ENCODE results near the gene NINJ1. TPM values are rescaled to one million over a fixed set of nuclear protein-coding genes. Genes with fewer than 3 reads are reported as not detected.

The NINJ1 gene
- total and polyA plus RNA-seq, 2 of the 8 experiments (the other 6 are each of a cell fraction or from before 2014, with no cell fraction given) = 28.2 to 65.6 TPM

DNA sequence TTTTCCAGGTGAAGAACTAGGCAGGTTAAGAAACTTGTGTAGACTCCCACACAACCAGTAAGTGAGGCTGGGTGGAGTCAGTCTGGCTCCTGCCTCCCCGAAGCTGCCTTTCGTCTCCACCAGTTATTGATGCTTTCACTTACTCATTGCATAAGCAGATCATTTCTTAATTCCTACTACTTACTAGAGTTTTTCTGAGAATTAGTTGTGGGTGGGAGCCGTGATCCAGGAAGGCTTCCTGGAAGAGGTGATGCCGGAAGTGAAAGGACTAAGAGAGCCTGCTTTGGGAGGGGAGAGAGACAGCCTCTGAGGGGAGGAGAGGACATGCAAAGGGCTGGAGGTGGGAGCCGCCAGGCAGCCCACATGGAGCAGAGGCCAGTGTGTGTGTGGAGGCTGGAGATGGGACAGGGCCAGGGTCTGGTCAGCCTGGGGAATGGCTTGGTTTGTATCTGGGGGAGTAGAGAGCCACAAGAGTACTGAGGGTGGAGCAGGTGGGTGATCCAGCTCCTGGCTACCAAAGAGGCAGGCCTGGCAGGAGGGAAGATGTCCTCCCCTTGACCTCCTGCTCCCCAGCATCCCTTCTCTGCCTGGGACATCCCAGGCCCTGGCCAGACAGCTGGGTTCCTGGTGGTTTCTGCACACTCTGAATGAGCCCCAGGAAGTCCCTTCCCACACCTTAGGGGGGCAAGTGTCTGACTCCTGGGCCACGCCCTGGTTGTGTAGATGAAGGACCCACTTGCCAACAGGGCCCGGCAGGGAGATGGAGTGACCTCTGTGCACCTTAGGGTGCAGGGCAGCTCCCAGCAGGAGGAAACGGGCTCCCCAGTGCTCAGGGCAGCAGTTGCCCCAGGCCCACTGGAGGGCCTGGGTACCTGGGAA, 50.2 kb downstream of the NINJ1 start:
- H4K20me1 ChIP-seq (replicated peaks in 1 of 2; ENCODE audit: control insufficient read depth in 1 of 2, insufficient read depth in 2 of 2, low read length in 2 of 2) = no peaks in the 10 kb centered on the region
- ChIA-PET CTCF (ENCODE audit: partially characterized antibody) (interaction anchor here (1.4 to 2.5 kb wide), 2 partner anchors 25 to 47 kb away, joined by 3 to 10 read pairs; no protein-coding TSS in a partner anchor), POLR2A (ENCODE audit: partially characterized antibody) (no interaction called here)
- no peaks in the 10 kb centered on the region; a peak in 1 of 7 replicates for H3K4me1 ChIP-seq (replicated peaks in 1 of 4; ENCODE audit: control insufficient read depth in 3 of 4, insufficient read depth in 4 of 4, low read length in 3 of 4)
- no peak overlapping the region for H2BK15ac ChIP-seq (ENCODE audit: low read length)
- H3K27me3 ChIP-seq (replicated peaks in 1 of 4; ENCODE audit: control insufficient read depth in 3 of 4, extremely low read depth in 1 of 4, insufficient read depth in 3 of 4, low read length in 3 of 4) = no peaks in the 10 kb centered on the region
- no peaks in the 10 kb centered on the region for H3K23me2 ChIP-seq (ENCODE audit: low read depth, low read length)
- no peak overlapping the region for H4K91ac ChIP-seq (replicated peaks; ENCODE audit: insufficient read length, low read length)
- H3K4me2 ChIP-seq (ENCODE audit: insufficient read depth in 1 of 2, low read depth in 2 of 2, low read length in 2 of 2) = no peak overlapping the region
- H2AK5ac ChIP-seq (ENCODE audit: low read depth, low read length) = no peak overlapping the region
- H2BK12ac ChIP-seq (ENCODE audit: low read depth, low read length) = no peak overlapping the region
- no peak overlapping the region for H2BK120ac ChIP-seq (replicated peaks; ENCODE audit: low read depth, low read length)
- H3K56ac ChIP-seq (replicated peaks; ENCODE audit: insufficient read length, low read depth, low read length) = no peak overlapping the region
- no peaks in the 10 kb centered on the region for H3K79me1 ChIP-seq (ENCODE audit: low read depth, low read length)
- H3K14ac ChIP-seq (ENCODE audit: insufficient read length) = no peak overlapping the region
- peaks cover 4% of the 10 kb centered on the region in 2 experiments; a peak in 1 of 4 replicates for H3K9me3 ChIP-seq (ENCODE audit: insufficient read depth in 2 of 2, low read depth in 1 of 2, low read length in 1 of 2)
- whole genome bisulfite sequencing, 2 experiments (ENCODE audit: extremely low coverage in 1 of 2, insufficient coverage in 1 of 2, insufficient read length in 1 of 2, insufficient replicate concordance in 2 of 2, low coverage in 1 of 2, low lambda C conversion rate in 2 of 2, missing lambda C conversion rate in 1 of 2) = 87% methylated on average over 8 of the region's 8 CpGs; no CpG with 5 or more reads in 1 of the 2 experiments
- H3K27ac ChIP-seq (ENCODE audit: low read depth, low read length) = no peak overlapping the region
- 0 out of 2 replicates have a peak overlapping the region, but pooled peaks have one; percentile 57 for H4K8ac ChIP-seq (ENCODE audit: extremely low read depth, insufficient read depth, low read length)
- DNase-seq (ENCODE audit: low read depth in 1 of 2, low spot score in 2 of 2) (no peak), FAIRE-seq (no peak)
- no peak overlapping the region for H4K5ac ChIP-seq (ENCODE audit: insufficient read length, low read depth, low read length)
- no peak overlapping the region for H2BK5ac ChIP-seq (ENCODE audit: low read depth, low read length)
- H3K23ac ChIP-seq (ENCODE audit: insufficient read length) = no peak overlapping the region
- H3K4ac ChIP-seq (replicated peaks; ENCODE audit: insufficient read length, low read depth, low read length) = no peak overlapping the region
- H3K9ac ChIP-seq (replicated peaks in 1 of 4; ENCODE audit: extremely low read depth in 1 of 4, low read depth in 3 of 4, low read length in 3 of 4) = no peak overlapping the region
- no peaks in the 10 kb centered on the region for H3K79me2 ChIP-seq (ENCODE audit: control insufficient read depth in 1 of 2, insufficient read depth in 2 of 2, low read length in 2 of 2)
- no peak overlapping the region for H3K18ac ChIP-seq (ENCODE audit: extremely low read depth, low read length)
- no peak overlapping the region for H2BK20ac ChIP-seq (ENCODE audit: low read length)
- H3K4me3 ChIP-seq (ENCODE audit: extremely low read depth in 1 of 4, insufficient read depth in 2 of 4, low read depth in 3 of 4, low read length in 4 of 4) = no peak overlapping the region
- no peak overlapping the region for H2AFZ ChIP-seq (ENCODE audit: low read length)
- H3K36me3 ChIP-seq (ENCODE audit: control insufficient read depth in 2 of 4, insufficient read depth in 4 of 4, low read length in 3 of 4) = no peaks in the 10 kb centered on the region
- no peak for TF ChIP-seq RNF2 (IDR thresholded peaks at IDR 0.05; ENCODE audit: borderline replicate concordance, low read depth, low read length, missing control alignments, poor library complexity, severe bottlenecking)

Data from H1 (cell line).